GM11168 (cell line): ENCODE measurements around the gene PTPRJ.

Experiments used
- in situ Hi-C: fragments of 300-500 bp; cut with MboI; formaldehyde crosslinking; loops from one replicate; pipeline ENCODE4 v1.12.0; 2022; ENCODE audit warnings: low sequenced_read_pairs; ENCODE audit not compliant: unreplicated experiment

PTPRJ gene

DNA sequence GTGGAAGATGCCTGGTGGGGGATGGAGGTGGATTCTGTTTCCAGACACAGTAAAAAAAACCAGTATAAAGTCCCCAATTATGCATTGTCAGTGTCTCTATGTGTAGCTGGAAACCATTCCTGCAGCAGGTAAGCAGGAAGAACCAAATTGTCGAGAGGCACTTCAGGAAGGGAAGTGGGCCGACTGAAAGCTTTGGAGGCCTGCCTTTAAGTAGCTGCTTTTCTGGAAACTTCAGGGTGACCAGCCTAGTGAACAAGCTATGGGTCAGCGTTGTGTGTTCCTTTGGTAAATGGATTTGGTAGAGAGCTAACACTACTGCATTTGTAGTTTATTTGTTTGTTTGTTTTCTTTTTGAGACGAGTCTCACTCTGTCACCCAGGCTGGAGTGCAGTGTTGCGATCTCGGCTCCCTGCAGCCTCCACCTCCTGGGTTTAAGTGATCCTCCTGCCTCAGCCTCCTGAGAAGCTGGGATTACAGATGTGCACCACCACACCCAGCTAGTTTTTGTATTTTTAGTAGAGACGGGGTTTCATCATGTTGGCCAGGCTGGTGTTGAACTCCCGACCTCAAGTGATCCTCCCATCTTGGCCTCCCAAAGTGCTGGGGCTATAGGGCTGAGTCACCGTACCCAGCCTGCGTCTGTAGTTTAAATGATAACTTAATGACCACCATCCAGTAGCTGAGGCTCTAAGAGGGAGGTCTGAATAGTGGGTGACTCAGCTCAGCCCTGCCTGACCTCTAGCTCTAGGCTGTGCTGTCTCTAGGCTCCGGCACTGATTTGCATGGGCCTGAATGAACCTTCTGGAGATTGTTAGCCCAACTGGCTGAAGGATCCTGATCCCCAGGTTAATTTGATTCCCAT lies 12.8 kb downstream of the PTPRJ start:
- in situ Hi-C loops: no loop called here

DNA sequence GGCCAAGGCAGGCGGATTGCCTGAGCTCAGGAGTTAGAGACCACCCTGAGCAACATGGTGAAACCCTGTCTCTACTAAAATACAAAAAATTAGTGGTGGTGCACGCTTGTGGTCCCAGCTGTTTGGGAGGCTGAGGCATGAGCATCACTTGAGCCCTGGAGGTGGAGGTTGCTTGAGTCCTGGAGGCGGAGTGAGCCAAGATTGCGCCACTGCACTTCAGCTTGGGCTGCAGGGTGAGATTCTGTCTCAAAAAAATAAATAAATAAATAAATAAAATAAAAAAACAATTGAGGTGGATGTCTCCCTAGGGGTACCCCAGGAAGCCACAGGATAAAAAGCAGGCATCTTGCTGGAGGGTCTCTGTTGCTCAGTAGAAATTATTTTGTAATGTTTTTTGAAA lies 14.1 kb downstream of the PTPRJ start:
- in situ Hi-C loops: no loop called here

DNA sequence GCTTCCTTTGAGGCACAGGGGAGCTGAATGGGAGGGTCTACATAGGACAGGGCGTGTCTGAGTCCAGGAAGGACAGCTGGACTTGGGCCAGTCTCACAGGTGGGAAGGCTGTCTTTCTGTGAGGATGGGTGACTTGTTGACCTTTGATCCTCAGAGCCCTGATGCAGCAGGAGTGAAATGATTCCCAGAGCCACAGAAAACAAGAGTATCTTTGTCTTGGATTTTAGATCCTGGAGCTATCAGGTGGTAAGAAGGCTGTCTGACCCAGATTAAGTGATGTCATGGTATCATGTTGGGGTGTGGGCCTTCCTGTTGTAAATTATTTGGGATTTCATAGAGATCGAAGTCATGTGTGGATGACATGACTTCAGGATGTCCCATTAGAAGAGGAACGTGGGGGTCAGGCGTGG lies 15.0 kb downstream of the PTPRJ start:
- in situ Hi-C loops: no loop called here

DNA sequence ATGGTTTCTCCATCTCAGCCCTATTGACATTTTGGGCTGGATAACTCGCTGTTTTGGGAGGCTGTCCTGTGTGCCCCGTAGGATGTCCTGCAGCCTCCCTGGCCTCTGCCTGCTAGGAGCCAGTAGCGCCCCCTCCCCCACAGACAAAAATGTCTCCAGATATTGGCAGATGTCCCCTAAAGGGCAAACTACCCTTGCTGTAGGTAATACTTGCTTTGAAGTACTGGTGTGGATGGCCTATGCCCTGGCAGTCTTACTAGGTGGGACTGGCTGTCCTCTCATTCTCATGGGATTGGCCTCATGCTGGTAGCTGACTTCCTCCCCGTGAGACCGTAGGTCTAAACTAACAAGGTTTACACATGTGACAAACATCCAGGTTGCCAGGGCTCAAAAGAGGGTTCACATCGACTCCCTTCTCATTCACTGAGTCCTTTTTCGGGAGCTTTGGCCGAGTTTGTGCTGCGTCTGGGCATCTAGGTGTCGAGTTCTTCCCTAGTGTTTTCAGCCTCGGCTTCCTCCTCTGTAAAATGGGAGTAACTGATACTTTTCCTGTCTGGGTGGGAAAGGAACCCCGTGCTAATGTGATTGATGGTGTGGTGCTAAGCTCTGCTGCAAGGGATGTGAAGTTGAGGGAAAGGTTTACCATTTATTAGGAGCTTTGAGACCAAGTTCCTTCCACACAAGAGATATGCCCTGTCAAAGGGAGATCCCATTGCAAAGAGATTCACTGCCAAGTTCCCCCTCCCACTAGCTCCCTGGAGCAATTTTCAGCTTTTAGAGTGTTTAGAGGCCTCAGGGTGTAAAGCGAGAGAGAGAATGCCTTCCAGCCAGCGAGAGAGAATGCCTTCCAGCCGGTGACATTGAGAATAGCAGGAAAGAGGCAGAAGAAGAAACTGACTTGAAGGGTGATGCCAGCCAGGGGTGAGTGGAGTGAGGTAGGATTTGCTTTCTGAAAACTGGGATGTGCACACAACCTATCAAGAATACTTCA lies 17.0 kb downstream of the PTPRJ start:
- in situ Hi-C loops: no loop called here

DNA sequence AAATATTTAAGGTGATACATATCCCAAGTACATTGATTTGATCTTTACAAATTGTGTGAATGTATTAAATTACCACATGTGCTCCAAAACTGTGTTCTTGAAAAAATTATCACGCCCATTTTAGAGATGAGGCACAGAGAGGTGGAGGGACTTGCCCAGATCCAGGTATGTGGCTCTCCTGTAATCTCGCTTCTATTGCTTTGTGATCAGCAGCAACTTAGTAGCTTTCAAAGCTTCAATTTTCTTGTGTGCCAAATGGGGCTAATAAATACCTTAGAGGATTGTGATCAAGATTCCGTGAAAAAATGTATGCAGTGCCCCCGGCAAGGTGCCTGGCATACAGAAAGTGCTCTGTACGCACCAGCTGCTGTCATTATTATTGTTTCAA lies 18.0 kb downstream of the PTPRJ start:
- in situ Hi-C loops: no loop called here

DNA sequence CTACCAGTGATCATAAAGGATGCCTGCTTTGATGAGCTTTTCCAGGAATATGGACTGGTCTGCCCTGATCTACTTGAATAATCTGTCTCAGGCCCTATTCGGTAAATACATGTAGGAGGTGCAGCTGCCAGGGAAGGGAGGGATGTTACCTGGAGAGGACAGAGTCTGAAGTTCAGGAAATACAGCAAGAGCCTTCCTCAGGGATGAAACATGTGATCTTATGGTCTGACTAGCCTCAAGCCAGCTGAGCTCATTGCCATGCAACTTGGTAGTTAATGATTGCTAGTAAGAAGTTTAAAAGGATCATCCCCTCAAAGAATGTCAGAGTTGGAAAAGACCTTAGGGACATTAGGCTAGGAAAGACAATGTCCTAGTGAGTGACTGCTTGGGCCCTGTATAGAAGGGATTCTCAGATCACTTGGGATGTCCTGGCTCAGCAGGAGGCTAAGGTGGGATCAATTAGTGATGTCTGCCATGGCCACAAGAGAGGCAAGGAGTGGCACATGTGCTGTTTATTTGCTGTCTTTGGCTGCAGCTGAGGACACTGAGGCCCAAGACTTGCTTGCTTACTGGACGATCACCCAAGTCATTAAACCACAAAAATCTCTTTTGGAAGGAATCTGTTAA lies 18.5 kb downstream of the PTPRJ start:
- in situ Hi-C loops: no loop called here

DNA sequence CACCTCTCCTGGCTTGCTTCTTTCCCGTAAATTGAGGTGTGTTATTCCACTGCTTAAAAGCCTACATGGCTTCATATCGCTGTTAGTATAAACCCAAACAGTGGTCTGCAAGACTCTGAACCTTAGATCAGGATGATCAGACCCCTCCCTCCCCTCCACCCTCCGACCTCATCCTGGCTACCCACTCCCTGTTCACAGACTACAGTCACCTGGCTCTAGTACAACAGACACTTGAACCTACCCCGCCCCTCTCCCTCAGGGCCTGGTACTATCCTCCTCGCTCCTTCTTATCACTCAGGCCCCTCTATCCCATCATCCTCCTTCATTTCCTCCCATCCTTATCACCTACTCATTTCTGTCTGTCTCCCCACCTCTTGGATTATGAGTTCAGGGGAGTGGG lies 20.1 kb downstream of the PTPRJ start:
- in situ Hi-C loops: no loop called here

DNA sequence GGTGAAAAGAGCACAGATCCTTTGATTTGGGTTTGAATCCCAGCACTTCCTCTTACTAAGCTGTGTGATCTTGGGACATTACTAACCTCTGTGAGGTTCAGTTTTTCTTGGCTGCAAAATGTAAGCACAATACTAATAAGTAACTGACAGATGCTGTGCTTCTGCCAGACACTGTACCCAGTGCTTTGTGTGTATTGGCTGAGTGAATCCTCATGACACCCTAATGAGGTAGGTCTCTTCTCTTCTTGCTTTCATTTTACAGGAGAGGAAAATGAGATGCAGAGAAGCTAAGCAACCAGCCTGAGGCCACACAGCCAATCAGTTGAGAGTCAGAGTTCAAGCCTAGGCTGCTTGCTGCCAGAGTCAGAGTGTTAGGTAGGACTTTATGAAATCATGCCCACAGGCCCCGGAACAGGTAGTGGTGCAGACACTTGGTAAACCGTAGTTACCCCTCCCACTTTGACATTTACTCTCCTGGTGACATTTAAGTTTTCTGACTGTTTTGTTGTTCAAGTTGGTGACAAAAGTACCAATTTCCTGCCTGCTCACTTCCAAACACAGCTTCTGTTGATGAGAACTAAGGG lies 21.2 kb downstream of the PTPRJ start:
- in situ Hi-C loops: no loop called here

DNA sequence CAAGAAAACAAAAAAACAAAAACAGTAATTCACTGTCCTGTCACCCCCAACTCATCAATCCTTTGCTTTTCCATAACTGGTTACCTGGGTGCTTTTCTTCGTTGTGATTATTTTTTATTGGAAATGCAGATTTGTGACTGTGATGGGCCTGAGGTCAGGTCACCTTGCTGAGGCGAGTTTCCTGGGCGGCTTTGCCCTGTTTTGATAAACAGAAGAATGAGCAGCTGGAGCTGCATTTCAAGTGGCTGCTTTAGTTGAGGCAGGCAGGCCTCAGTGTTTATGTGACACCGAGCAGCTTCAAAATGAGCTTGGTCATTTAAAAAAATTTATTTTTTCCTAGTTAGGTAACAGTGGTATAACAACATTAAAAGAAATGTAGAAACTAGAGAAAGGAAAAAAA lies 22.2 kb downstream of the PTPRJ start:
- in situ Hi-C loops: no loop called here

DNA sequence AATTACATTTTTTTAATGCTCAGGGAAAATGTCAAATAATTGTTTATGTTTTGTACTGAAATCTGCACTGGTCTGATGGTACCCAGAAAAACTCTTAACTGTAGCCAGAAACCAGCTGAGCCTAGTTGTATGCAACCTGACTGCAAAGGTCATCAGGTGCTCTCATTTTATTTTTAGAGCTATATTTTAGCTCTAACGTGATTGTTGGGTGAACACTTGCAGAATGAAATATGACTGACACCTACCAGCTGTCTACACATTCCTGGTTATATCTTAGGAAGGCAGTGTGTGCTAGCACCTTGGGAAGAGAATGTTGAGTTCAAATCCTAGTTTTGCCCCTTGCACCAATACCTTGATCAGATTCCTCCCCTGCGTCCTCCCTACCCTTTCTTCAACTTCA lies 23.6 kb downstream of the PTPRJ start:
- in situ Hi-C loops: no loop called here

DNA sequence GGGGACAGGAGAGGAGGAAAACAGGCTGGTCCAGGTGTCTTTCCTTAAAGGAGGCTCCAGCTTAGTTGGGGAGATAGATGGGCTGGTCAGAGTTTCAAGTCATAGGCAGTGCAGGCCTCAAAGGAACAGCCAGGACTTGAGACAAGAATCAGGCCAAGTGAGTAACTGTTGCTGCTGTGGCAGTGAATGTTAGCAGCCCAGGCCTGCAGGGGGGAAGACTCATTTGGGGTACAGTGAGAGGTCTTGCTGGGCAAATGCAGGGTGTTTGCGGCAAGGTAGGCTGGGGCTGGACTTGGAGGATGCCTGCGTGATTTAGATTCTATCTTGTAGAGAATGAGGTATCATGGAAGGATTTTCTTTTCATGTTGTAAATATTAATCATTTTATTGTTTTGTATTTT lies 24.1 kb downstream of the PTPRJ start:
- in situ Hi-C loops: no loop called here

DNA sequence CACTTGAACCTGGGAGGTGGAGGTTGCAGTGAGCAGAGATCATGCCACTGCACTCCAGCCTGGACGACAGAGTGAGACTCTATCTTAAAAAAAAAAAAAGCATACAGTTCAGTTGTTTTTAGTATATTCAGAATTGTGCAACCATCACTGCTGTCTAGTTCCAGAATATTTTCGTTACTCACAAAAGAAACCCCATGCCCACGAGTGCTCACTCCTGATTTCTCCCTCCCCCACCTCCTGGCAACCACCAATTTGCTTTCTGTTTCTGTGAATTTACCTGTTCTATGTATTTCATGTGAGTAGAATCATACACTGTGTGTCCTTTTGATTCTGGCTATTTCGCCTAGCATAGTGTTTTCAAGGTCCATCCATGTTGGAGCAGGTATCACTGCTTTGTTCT lies 24.8 kb downstream of the PTPRJ start:
- in situ Hi-C loops: no loop called here

DNA sequence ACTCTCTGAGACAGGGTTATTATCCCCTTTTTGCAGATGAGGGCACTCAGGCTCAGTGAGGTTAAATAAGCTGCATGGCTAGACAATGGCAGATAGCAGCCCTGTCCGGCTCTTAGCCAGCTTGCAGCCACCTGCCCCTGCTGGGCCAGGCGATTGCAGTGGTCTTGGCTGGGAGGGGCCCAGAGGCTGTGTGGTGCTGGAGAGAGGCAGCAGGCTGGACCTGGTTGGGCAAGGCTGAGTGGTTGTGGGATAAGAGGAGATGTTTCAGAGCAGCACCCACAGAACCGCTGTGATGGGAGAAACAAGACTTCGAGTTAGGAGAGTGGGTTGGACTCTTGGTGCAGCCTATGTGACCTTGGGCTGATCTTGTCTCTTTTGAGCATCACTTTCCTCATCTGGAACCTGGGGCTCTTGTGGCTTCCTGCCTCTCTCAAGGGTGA lies 25.5 kb downstream of the PTPRJ start:
- in situ Hi-C loops: no loop called here

DNA sequence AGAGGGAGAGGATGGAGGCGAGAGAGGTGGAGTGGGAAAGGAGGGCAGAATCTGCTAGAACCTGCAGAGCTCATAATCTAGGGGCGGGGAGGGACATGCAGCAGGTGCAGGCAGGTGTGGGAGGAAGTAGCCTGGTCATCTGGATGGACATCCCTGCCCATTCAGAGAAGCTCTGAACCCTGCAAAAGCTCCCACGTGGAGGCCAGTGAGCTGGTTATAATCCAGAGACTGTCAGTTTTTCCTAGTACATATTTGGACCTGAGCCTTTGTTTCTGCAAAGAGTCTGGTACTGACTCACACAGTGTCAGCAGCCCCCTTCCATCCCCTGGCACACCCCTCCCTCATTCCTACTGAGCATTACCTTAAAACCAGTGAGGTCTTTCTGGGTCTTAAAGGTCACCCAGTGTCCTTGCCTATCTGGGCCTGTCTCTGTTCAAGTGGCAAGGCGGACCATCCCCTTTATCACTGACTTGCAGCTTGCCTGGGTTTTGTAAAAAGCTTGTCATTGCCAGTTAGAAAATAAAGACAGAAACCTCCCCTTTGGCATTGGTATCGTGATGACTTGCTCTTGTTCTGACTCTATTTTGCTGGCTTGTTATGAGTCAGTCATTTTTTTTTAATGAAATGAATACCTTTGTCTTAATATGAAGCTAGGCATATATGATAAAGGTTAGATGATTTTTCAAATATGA lies 26.1 kb downstream of the PTPRJ start:
- in situ Hi-C loops: no loop called here

DNA sequence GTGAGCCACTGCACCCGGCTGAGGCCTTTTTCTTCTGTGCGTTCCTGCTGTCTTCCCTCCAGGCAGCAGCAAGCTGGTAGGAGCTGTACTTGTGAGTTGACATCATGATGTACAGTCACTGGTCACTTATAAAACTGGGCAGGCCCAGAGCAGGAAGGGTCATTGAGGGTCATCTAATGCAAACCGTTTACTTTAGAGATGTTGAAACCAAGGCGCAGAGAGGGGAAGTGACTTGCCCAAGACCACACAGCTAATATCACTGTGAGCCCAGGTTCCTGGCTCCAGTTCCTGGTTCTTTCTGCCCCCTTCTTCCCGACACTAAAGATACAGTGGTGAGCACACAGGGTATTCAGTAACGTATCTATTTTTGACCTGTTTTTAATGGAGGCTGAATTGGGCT lies 27.3 kb downstream of the PTPRJ start:
- in situ Hi-C loops: no loop called here

DNA sequence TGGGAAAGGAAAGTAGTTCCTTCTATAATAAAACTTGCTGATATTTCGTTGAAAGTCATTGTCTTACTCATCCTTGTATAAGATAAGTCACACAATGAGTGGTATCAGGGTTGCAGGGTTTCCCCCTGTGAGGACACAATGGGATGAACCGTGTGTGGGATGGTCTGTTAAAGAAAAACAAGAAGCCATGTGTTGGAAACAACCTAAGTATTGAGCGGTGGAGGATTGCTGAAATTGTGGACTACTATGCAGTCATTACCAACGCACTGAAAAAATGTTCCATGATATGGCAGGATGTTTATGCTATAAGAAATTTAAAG lies 28.6 kb downstream of the PTPRJ start:
- in situ Hi-C loops: no loop called here

DNA sequence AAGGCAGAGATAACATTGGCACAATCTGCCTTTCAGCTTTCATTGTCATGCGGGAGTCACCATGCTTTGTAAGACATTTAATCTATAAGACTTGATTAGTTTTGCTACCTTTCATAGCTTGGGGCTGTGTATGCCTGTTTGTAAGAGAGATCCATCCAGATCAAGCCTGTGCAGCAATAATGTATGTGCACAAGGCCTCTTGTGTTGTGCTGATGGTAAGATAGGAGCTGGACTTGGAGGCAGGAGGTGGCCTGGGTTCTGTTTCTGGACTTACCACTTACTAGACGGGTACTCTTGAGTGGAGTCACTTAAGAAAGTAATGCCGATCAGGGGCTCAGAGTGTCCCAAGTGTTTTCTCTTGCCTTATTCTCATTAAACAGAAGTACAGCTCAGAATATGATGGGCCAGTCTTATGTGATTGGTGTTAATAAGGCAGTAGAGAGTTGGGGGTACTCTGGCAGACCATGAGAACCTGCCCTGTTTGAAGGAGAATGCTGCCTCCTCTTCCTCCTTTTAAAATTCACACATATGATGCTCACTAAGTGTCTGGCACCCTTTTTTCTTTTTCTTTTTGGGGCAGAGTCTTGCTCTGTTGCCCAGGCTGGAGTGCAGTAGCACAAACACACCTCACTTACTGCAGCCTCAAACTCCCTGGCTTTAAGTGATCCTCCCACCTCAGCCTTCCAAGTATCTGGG lies 30.9 kb downstream of the PTPRJ start:
- in situ Hi-C loops: no loop called here

DNA sequence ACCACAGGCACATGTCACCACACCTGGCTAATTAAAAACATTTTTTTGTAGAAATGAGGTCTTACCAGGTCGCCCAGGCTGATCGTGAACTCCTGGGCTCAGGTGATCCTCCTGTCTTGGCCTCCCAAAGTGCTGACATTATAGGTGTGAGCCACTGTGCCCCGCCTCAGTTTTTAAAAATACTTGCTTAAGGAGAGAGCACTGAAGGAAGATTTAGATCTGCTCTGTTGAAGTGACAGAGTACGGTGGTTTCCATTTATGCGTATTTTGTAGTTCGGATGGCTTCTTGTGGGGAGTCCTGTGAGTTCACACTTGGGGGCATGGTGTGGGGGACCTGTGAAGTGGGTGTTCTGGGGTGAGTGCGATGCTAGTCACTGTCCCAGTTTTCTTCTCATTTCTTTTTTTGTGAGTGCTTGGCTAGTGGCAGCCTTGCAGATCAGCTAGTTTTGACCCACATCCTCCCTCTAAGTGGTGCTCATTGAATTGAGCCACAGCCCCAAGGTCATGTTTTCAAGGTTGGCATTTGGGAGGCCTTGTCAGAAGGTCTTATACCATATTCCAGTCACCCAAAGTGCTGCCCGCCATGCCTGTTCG lies 31.5 kb downstream of the PTPRJ start:
- in situ Hi-C loops: no loop called here

DNA sequence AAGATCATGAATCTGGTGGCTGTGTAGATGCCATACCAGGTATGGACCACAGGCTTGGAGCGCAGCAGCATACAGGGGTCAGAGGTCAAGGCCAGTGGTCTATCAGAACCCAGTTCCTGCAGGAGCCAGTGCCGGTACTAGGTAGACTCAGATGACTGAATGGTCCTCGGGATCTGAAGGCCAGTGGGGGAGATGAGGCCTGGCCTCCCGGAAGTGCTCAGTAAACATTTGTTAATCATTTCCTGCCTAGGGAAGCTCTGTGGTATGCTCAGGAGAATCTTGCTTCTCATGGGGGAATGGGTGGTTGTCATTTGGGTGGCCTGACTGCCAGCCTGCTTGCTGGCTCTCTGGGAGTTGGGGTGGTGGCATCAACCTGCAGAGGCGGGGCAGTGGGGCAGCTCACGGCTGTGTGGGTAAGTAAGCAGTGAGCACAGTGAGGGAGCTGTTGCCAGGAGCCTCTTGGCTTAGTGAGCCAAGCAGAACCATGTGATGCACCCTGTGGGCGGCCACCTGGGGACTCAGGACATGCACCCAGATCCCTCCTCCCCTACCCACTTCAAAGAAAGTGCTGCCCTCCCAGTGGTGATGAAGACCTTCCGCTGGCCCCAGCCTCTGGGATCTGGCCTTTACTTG lies 33.0 kb downstream of the PTPRJ start:
- in situ Hi-C loops: no loop called here
